RWPE2 (cell line): ENCODE measurements around the gene SH3TC2.

Source experiments
- ATAC-seq: fragments of 200-7000 bp; cut with Tn5 transposase; 3 replicates; pipeline ENCODE4 v1.9.1; 2021; ENCODE audit warnings: low read depth
- DNase-seq: peaks from one replicate; pipeline ENCODE4 v3.0.0-alpha.2; 2020; ENCODE audit warnings: low spot score
- H3K27ac ChIP-seq: fragments of 450-650 bp; 2 replicates; pipeline ENCODE4 v1.5.1; 2017; ENCODE audit warnings: mild to moderate bottlenecking; ENCODE audit not compliant: poor library complexity, severe bottlenecking
- H3K27me3 ChIP-seq: fragments of 250-450 bp; sonication (Bioruptor Pico); 2 replicates; pipeline ENCODE4 v1.5.1; 2021; ENCODE audit warnings: mild to moderate bottlenecking, moderate library complexity; ENCODE audit not compliant: insufficient read depth, poor library complexity, severe bottlenecking
- H3K36me3 ChIP-seq: fragments of 250-450 bp; sonication (Bioruptor Pico); 2 replicates; pipeline ENCODE4 v1.5.1; 2020; ENCODE audit warnings: low read depth, mild to moderate bottlenecking, moderate library complexity
- H3K4me1 ChIP-seq: fragments of 250-450 bp; sonication (Bioruptor Pico); 2 replicates; pipeline ENCODE4 v1.5.1; 2021; ENCODE audit warnings: mild to moderate bottlenecking, moderate library complexity; ENCODE audit not compliant: insufficient read depth, poor library complexity, severe bottlenecking
- H3K4me3 ChIP-seq: fragments of 250-450 bp; sonication (Bioruptor Pico); 2 replicates; pipeline ENCODE4 v1.5.1; 2021; ENCODE audit warnings: mild to moderate bottlenecking, moderate library complexity; ENCODE audit not compliant: severe bottlenecking
- H3K9me3 ChIP-seq: fragments of 250-450 bp; sonication (Bioruptor Pico); 2 replicates; pipeline ENCODE4 v1.5.1; 2021; ENCODE audit warnings: mild to moderate bottlenecking, moderate library complexity; ENCODE audit not compliant: severe bottlenecking
- CTCF ChIP-seq: fragments of 450-650 bp; IDR thresholded peaks from one replicate; pipeline ENCODE4 v1.5.1; 2017; ENCODE audit warnings: mild to moderate bottlenecking, moderate library complexity; ENCODE audit not compliant: poor library complexity, severe bottlenecking

Gene SH3TC2

GRCh38 chr5:149053072-149053695 is 9.7 kb downstream of the SH3TC2 start:
- ATAC-seq (peak; percentile 87), DNase-seq (no peak)
- no peak overlapping the region for H3K4me3 ChIP-seq
- no peak for TF ChIP-seq CTCF
- peaks cover 12% of the 10 kb centered on the region for H3K36me3 ChIP-seq
- H3K27ac ChIP-seq: peak overlapping the region; percentile 31
- H3K4me1 ChIP-seq: peaks cover 9% of the 10 kb centered on the region
- no peaks in the 10 kb centered on the region for H3K9me3 ChIP-seq
- no peaks in the 10 kb centered on the region for H3K27me3 ChIP-seq

- no peaks in the 10 kb centered on the region for H3K27me3 ChIP-seq
- H3K27ac ChIP-seq: no peak overlapping the region
- H3K36me3 ChIP-seq: peaks cover 10% of the 10 kb centered on the region
- no peaks in the 10 kb centered on the region for H3K9me3 ChIP-seq
- ATAC-seq (peak; percentile 18; the same call in 1 of the 3 replicates), DNase-seq (no peak)
- no peak overlapping the region for H3K4me3 ChIP-seq
- H3K4me1 ChIP-seq: peaks cover 9% of the 10 kb centered on the region
- TF ChIP-seq CTCF: no peak
Observed at GRCh38 chr5:149049371-149049781, 13.5 kb downstream of the SH3TC2 start.

GRCh38 chr5:149048811-149049210 is 14.1 kb downstream of the SH3TC2 start:
- no peak overlapping the region for H3K27ac ChIP-seq
- no peak for DNase-seq
- ATAC-seq: no peak
- no peak for TF ChIP-seq CTCF
- no peak overlapping the region for H3K4me3 ChIP-seq
- H3K9me3 ChIP-seq: no peaks in the 10 kb centered on the region
- H3K36me3 ChIP-seq: peaks cover 10% of the 10 kb centered on the region
- no peaks in the 10 kb centered on the region for H3K27me3 ChIP-seq
- peaks cover 9% of the 10 kb centered on the region for H3K4me1 ChIP-seq

GRCh38 chr5:149047462-149047861 is 15.4 kb downstream of the SH3TC2 start:
- H3K9me3 ChIP-seq: no peaks in the 10 kb centered on the region
- H3K4me3 ChIP-seq: no peak overlapping the region
- H3K27ac ChIP-seq: no peak overlapping the region
- no peak for TF ChIP-seq CTCF
- DNase-seq (no peak), ATAC-seq (no peak)
- peaks cover 13% of the 10 kb centered on the region for H3K36me3 ChIP-seq
- no peaks in the 10 kb centered on the region for H3K4me1 ChIP-seq
- no peaks in the 10 kb centered on the region for H3K27me3 ChIP-seq

GRCh38 chr5:149046196-149046829 is 16.5 kb downstream of the SH3TC2 start:
- no peak for DNase-seq

More at GRCh38 chr5:149046196-149046829, 16.5 kb downstream of the SH3TC2 start:
- no peaks in the 10 kb centered on the region for H3K4me1 ChIP-seq
- H3K4me3 ChIP-seq: no peak overlapping the region
- TF ChIP-seq CTCF: no peak
- no peak for ATAC-seq
- no peak overlapping the region for H3K27ac ChIP-seq
- H3K9me3 ChIP-seq: no peaks in the 10 kb centered on the region
- H3K27me3 ChIP-seq: no peaks in the 10 kb centered on the region
- H3K36me3 ChIP-seq: peaks cover 9% of the 10 kb centered on the region; the same call in 1 of the 2 replicates
